Islet precursor cell (in vitro differentiated cells): ENCODE results near the gene KCTD16.

Experiments used
- DNase-seq: peaks from one replicate; pipeline ENCODE4 v3.0.0-alpha.2; 2018

Gene KCTD16

GRCh38 chr5:144170276-144171024 lies at the start of gene KCTD16, which contains the start of gene YIPF5:
KCTD16 (plus strand) TSS chr5:144170873.
YIPF5 (minus strand) TSS chr5:144170659; CDS start chr5:144169955, 704 bp downstream.
- DNase-seq: peak; percentile 99

GRCh38 chr5:144121577-144121976 lies 49.1 kb upstream of the KCTD16 start:
- DNase-seq: no peak

- DNase-seq: no peak
Measured at GRCh38 chr5:144122081-144122480, 48.6 kb upstream of the KCTD16 start.

GRCh38 chr5:144122641-144123040 lies 48.0 kb upstream of the KCTD16 start:
- no peak for DNase-seq

- DNase-seq: peak; percentile 61
Measured at GRCh38 chr5:144125163-144125726, 45.4 kb upstream of the KCTD16 start.

GRCh38 chr5:144126707-144127106 lies 44.0 kb upstream of the KCTD16 start:
- no peak for DNase-seq

GRCh38 chr5:144128844-144129243 lies 41.8 kb upstream of the KCTD16 start:
- no peak for DNase-seq

GRCh38 chr5:144130306-144130705 lies 40.4 kb upstream of the KCTD16 start:
- no peak for DNase-seq

- DNase-seq: no peak
Measured at GRCh38 chr5:144131261-144131660, 39.4 kb upstream of the KCTD16 start.

- DNase-seq: no peak
Measured at GRCh38 chr5:144133050-144133633, 37.5 kb upstream of the KCTD16 start.

- no peak for DNase-seq
Measured at GRCh38 chr5:144134194-144134826, 36.4 kb upstream of the KCTD16 start.

- DNase-seq: no peak
Measured at GRCh38 chr5:144135113-144135762, 35.4 kb upstream of the KCTD16 start.

- DNase-seq: no peak
Measured at GRCh38 chr5:144139586-144139985, 31.1 kb upstream of the KCTD16 start.

- no peak for DNase-seq
Measured at GRCh38 chr5:144141585-144141984, 29.1 kb upstream of the KCTD16 start.

GRCh38 chr5:144142139-144142823 lies 28.4 kb upstream of the KCTD16 start:
- DNase-seq: no peak

GRCh38 chr5:144142824-144143162 lies 27.9 kb upstream of the KCTD16 start:
- no peak for DNase-seq

GRCh38 chr5:144143625-144144024 lies 27.0 kb upstream of the KCTD16 start:
- DNase-seq: no peak

- DNase-seq: no peak
Measured at GRCh38 chr5:144144956-144145751, 25.5 kb upstream of the KCTD16 start.

- no peak for DNase-seq
Measured at GRCh38 chr5:144151026-144151425, 19.6 kb upstream of the KCTD16 start.

- DNase-seq: no peak
Measured at GRCh38 chr5:144156767-144157171, 13.9 kb upstream of the KCTD16 start.

- DNase-seq: no peak
Measured at GRCh38 chr5:144162686-144163085, 8.0 kb upstream of the KCTD16 start.

- DNase-seq: no peak
Measured at GRCh38 chr5:144166696-144167095, 4.0 kb upstream of the KCTD16 start.
